ENCODE measurements around the gene ZFR2.
"Not testable (repeated sequence)": the region's sequence is repeated elsewhere in the genome, so short reads cannot be mapped to it uniquely, and the experiment has no call there.

The ZFR2 gene

GRCh38 chr19:3768748-3769099, 100.1 kb downstream of the ZFR2 start:
- DNase-seq, result no peak

GRCh38 chr19:3768015-3768747, 100.7 kb downstream of the ZFR2 start:
- DNase-seq, result no peak

GRCh38 chr19:3767050-3767449, 101.8 kb downstream of the ZFR2 start:
- no peak for DNase-seq

GRCh38 chr19:3766520-3766919, 102.3 kb downstream of the ZFR2 start:
- no peak for DNase-seq

- not testable (repeated sequence) for DNase-seq
Measured at GRCh38 chr19:3765757-3766156, 103.1 kb downstream of the ZFR2 start.

GRCh38 chr19:3765121-3765520, 103.7 kb downstream of the ZFR2 start:
- DNase-seq, result no peak

GRCh38 chr19:3762501-3763459, 106.1 kb downstream of the ZFR2 start, which contains the start of gene MRPL54:
MRPL54 (plus strand) TSS chr19:3762682; CDS start chr19:3762701, 19 bp downstream.
- peak; percentile 98 for DNase-seq

GRCh38 chr19:3762130-3762473, 106.7 kb downstream of the ZFR2 start:
- DNase-seq, result no peak

- DNase-seq, result peak; percentile 89
Measured at GRCh38 chr19:3761382-3762129, 107.3 kb downstream of the ZFR2 start, which contains the start of gene APBA3. APBA3 (minus strand) TSS chr19:3761692; CDS start chr19:3760264, 1,428 bp downstream.

- DNase-seq, result no peak
Measured at GRCh38 chr19:3760871-3761361, 107.9 kb downstream of the ZFR2 start.

- DNase-seq, result no peak
Measured at GRCh38 chr19:3759482-3760254, 109.2 kb downstream of the ZFR2 start.

- DNase-seq, result not testable (repeated sequence)
Measured at GRCh38 chr19:3758297-3758696, 110.5 kb downstream of the ZFR2 start.

GRCh38 chr19:3757705-3758104, 111.1 kb downstream of the ZFR2 start:
- not testable (repeated sequence) for DNase-seq
